GM23338 (cell line): Measurements from ENCODE around the gene A4GNT. TPM values are rescaled to one million over a fixed set of nuclear protein-coding genes. Genes with fewer than 3 reads are reported as not detected.

ENCODE experiments used
- ATAC-seq: fragments of 200-7000 bp; cut with Tn5 transposase; 3 replicates; pipeline ENCODE4 v1.9.1; 2020
- DNase-seq: peaks from one replicate; pipeline ENCODE4 v3.0.0-alpha.2; 2015; ENCODE audit warnings: low spot score
- H2AFZ ChIP-seq: fragments of 200-600 bp; sonication (generic); 2 replicates; pipeline ENCODE4 v1.8.0; 2016; ENCODE audit warnings: antibody characterized with exemption, mild to moderate bottlenecking, moderate library complexity
- H3F3A ChIP-seq: fragments of 200-600 bp; sonication (generic); replicated peaks from 2 replicates; pipeline ENCODE4 v1.8.0; 2017; ENCODE audit warnings: antibody characterized with exemption, mixed run types, low read depth
- H3K27ac ChIP-seq: fragments of 200-600 bp; sonication (generic); 2 replicates; pipeline ENCODE4 v1.6.1; 2016; ENCODE audit warnings: low read depth
- H3K27me3 ChIP-seq: fragments of 200-600 bp; sonication (generic); 2 replicates; pipeline ENCODE4 v1.8.0; 2016; ENCODE audit warnings: mild to moderate bottlenecking, mixed run types, moderate library complexity; ENCODE audit not compliant: insufficient read depth
- H3K36me3 ChIP-seq: fragments of 200-600 bp; sonication (generic); 2 replicates; pipeline ENCODE4 v1.8.0; 2016; ENCODE audit warnings: mild to moderate bottlenecking; ENCODE audit not compliant: insufficient read depth
- H3K4me1 ChIP-seq: fragments of 200-600 bp; sonication (generic); 2 replicates; pipeline ENCODE4 v1.8.0; 2016; ENCODE audit warnings: mild to moderate bottlenecking, moderate library complexity; ENCODE audit not compliant: insufficient read depth
- H3K4me2 ChIP-seq: fragments of 200-600 bp; sonication (generic); 2 replicates; pipeline ENCODE4 v1.7.1; 2017; ENCODE audit warnings: mixed run types
- H3K4me3 ChIP-seq: fragments of 200-600 bp; sonication (generic); 2 replicates; pipeline ENCODE4 v1.6.1; 2016; ENCODE audit warnings: mixed run types
- H3K79me2 ChIP-seq: fragments of 200-600 bp; sonication (generic); replicated peaks from 2 replicates; pipeline ENCODE4 v1.8.0; 2017; ENCODE audit warnings: mild to moderate bottlenecking; ENCODE audit not compliant: insufficient read depth
- H3K9me2 ChIP-seq: fragments of 200-600 bp; sonication (generic); 2 replicates; pipeline ENCODE4 v1.8.0; 2017; ENCODE audit not compliant: insufficient read depth
- H4K20me1 ChIP-seq: fragments of 200-600 bp; sonication (generic); replicated peaks from 2 replicates; pipeline ENCODE4 v1.8.0; 2017; ENCODE audit warnings: mild to moderate bottlenecking; ENCODE audit not compliant: insufficient read depth
- H3K27ac Mint-ChIP-seq: 2 replicates; pipeline ENCODE4 v1.8.0; 2020; ENCODE audit warnings: inconsistent platforms, mild to moderate bottlenecking, moderate library complexity, mixed read lengths
- H3K27me3 Mint-ChIP-seq: 3 replicates; pipeline ENCODE4 v1.8.0; 2022; ENCODE audit warnings: low read depth, mild to moderate bottlenecking, moderate library complexity, mixed read lengths, inconsistent platforms; ENCODE audit not compliant: insufficient read depth, poor library complexity
- H3K36me3 Mint-ChIP-seq: 3 replicates; pipeline ENCODE4 v1.8.0; 2021; ENCODE audit warnings: low read depth, mild to moderate bottlenecking, inconsistent platforms, moderate library complexity, mixed read lengths
- H3K4me1 Mint-ChIP-seq: 3 replicates; pipeline ENCODE4 v1.8.0; 2020; ENCODE audit warnings: mild to moderate bottlenecking, inconsistent platforms, mixed read lengths
- H3K4me3 Mint-ChIP-seq: 3 replicates; pipeline ENCODE4 v1.8.0; 2021; ENCODE audit warnings: moderate library complexity, mild to moderate bottlenecking, inconsistent platforms, mixed read lengths
- H3K9me3 Mint-ChIP-seq: 3 replicates; pipeline ENCODE4 v1.8.0; 2020; ENCODE audit warnings: moderate library complexity, mild to moderate bottlenecking, inconsistent platforms, mixed read lengths
- EZH2 ChIP-seq: fragments of 200-600 bp; sonication (generic); IDR thresholded peaks from one replicate; pipeline ENCODE4 v1.8.0; 2017; ENCODE audit warnings: antibody characterized with exemption, mild to moderate bottlenecking, low read depth; ENCODE audit not compliant: unreplicated experiment
- EZH2phosphoT487 ChIP-seq: fragments of 200-600 bp; sonication (generic); IDR thresholded peaks from one replicate; pipeline ENCODE4 v1.8.1; 2018; ENCODE audit warnings: antibody characterized with exemption; ENCODE audit not compliant: unreplicated experiment
- STAT1 ChIP-seq: IDR thresholded peaks from one replicate; pipeline ENCODE4 v1.6.1; 2016; ENCODE audit warnings: antibody characterized with exemption; ENCODE audit not compliant: unreplicated experiment
- polyA plus RNA-seq: library from polyadenylated mRNA; unstranded; fragments of >200 nt; fragmentation: Nextera tagmentation; extraction: Ambion mirVana; gene quantifications from 2 replicates; pipeline ENCODE4 v1.2.1, GENCODE V29; 2016
- total RNA-seq: library from RNA; depleted of rRNA; stranded (reverse); fragments of >200 nt; shearing (Covaris generic); gene quantifications from 2 replicates; pipeline ENCODE4 v1.2.3, GENCODE V29; 2014
- TF ChIP-seq, protein P1 (sequence below): fragments of 250-450 bp; sonication (Bioruptor Pico); IDR thresholded peaks from 2 replicates; pipeline ENCODE4 v1.5.0; 2020; ENCODE audit warnings: mild to moderate bottlenecking, moderate library complexity
- TF ChIP-seq, protein P2 (sequence below): IDR thresholded peaks from one replicate; pipeline ENCODE4 v1.6.1; 2018; ENCODE audit warnings: antibody characterized with exemption; ENCODE audit not compliant: unreplicated experiment

Gene A4GNT
- total and polyA plus RNA-seq, 2 experiments from 2014 or later: not detected

DNA sequence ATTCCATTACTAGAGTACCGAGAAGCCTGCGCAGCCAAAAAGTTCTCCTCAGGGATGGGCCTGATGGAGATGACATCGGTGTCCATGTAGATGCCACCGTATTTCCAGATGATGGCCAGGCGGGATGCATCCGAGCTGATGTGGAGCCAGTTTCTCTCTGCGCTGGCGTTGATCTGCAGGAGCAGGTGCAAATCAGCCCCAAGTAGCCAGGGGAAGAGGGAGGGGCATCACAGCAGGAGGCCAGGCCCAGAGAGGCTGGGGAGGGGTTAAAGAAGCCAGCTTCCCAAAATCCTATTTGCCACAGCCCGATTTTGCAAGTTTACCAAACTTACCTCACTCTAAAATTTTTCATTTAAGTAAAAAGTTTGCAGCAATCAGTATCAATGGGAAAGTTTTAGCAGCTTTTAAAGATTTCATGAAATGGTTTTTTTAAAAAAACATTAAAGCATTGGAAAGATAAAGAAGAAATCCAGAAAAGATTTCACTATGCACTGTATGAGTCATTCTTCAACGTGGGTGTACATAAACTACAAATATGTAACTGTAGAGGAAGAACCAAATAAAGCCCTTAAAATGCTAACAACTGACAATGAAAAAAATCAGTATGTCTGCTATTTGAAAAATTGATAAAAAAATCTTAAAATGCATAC, 7.4 kb downstream of the A4GNT start (continued):
- TF ChIP-seq STAT1: no peak
- TF ChIP-seq, protein P1, sequence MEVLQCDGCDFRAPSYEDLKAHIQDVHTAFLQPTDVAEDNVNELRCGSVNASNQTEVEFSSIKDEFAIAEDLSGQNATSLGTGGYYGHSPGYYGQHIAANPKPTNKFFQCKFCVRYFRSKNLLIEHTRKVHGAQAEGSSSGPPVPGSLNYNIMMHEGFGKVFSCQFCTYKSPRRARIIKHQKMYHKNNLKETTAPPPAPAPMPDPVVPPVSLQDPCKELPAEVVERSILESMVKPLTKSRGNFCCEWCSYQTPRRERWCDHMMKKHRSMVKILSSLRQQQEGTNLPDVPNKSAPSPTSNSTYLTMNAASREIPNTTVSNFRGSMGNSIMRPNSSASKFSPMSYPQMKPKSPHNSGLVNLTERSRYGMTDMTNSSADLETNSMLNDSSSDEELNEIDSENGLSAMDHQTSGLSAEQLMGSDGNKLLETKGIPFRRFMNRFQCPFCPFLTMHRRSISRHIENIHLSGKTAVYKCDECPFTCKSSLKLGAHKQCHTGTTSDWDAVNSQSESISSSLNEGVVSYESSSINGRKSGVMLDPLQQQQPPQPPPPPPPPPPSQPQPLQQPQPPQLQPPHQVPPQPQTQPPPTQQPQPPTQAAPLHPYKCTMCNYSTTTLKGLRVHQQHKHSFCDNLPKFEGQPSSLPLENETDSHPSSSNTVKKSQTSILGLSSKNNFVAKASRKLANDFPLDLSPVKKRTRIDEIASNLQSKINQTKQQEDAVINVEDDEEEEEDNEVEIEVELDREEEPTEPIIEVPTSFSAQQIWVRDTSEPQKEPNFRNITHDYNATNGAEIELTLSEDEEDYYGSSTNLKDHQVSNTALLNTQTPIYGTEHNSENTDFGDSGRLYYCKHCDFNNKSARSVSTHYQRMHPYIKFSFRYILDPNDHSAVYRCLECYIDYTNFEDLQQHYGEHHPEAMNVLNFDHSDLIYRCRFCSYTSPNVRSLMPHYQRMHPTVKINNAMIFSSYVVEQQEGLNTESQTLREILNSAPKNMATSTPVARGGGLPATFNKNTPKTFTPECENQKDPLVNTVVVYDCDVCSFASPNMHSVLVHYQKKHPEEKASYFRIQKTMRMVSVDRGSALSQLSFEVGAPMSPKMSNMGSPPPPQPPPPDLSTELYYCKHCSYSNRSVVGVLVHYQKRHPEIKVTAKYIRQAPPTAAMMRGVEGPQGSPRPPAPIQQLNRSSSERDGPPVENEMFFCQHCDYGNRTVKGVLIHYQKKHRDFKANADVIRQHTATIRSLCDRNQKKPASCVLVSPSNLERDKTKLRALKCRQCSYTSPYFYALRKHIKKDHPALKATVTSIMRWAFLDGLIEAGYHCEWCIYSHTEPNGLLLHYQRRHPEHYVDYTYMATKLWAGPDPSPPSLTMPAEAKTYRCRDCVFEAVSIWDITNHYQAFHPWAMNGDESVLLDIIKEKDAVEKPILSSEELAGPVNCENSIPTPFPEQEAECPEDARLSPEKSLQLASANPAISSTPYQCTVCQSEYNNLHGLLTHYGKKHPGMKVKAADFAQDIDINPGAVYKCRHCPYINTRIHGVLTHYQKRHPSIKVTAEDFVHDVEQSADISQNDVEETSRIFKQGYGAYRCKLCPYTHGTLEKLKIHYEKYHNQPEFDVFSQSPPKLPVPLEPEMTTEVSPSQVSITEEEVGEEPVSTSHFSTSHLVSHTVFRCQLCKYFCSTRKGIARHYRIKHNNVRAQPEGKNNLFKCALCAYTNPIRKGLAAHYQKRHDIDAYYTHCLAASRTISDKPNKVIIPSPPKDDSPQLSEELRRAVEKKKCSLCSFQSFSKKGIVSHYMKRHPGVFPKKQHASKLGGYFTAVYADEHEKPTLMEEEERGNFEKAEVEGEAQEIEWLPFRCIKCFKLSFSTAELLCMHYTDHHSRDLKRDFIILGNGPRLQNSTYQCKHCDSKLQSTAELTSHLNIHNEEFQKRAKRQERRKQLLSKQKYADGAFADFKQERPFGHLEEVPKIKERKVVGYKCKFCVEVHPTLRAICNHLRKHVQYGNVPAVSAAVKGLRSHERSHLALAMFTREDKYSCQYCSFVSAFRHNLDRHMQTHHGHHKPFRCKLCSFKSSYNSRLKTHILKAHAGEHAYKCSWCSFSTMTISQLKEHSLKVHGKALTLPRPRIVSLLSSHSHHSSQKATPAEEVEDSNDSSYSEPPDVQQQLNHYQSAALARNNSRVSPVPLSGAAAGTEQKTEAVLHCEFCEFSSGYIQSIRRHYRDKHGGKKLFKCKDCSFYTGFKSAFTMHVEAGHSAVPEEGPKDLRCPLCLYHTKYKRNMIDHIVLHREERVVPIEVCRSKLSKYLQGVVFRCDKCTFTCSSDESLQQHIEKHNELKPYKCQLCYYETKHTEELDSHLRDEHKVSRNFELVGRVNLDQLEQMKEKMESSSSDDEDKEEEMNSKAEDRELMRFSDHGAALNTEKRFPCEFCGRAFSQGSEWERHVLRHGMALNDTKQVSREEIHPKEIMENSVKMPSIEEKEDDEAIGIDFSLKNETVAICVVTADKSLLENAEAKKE: no peak

DNA sequence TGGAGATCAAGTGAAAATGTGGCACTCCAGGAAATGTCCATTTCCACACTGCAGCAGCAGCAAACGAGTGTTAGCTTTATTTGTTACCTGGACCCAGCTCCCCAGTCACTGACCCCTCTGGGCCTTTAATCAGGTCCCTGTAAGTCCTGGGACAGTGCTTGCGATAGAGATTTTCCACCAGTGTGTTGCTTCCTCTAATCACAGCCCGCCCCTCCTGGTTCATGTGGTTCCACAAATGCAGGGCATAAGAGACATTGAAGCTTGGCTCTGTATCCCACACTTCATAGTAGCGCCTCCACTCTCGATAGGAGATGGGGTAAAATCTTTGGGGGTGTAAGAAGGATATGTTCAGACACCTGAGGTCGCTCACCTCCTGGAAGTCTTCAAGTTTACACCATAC, 8.0 kb downstream of the A4GNT start:
- Histone ChIP-seq H3K9me2 (no peaks in the 10 kb centered on the region), H3K4me1 (no peaks in the 10 kb centered on the region), H3K79me2 (no peaks in the 10 kb centered on the region), H3K4me3 (no peak overlapping the region), H3K27me3 (no peaks in the 10 kb centered on the region), H3F3A (no peaks in the 10 kb centered on the region), H3K4me2 (no peak overlapping the region), H3K36me3 (peaks cover 3% of the 10 kb centered on the region; the same call in 1 of the 2 replicates), H4K20me1 (no peaks in the 10 kb centered on the region), H3K27ac (no peak overlapping the region), H2AFZ (no peak overlapping the region)
- ATAC-seq (no peak), DNase-seq (no peak)
- Mint-ChIP-seq H3K27ac (no peak overlapping the region), H3K4me1 (no peaks in the 10 kb centered on the region), H3K4me3 (no peak overlapping the region), H3K36me3 (peaks cover 4% of the 10 kb centered on the region), H3K9me3 (peaks cover 10% of the 10 kb centered on the region), H3K27me3 (peaks cover 6% of the 10 kb centered on the region)
- TF ChIP-seq EZH2phosphoT487 (no peak), EZH2 (no peak)
- TF ChIP-seq, protein P1: no peak
- TF ChIP-seq, protein P2, sequence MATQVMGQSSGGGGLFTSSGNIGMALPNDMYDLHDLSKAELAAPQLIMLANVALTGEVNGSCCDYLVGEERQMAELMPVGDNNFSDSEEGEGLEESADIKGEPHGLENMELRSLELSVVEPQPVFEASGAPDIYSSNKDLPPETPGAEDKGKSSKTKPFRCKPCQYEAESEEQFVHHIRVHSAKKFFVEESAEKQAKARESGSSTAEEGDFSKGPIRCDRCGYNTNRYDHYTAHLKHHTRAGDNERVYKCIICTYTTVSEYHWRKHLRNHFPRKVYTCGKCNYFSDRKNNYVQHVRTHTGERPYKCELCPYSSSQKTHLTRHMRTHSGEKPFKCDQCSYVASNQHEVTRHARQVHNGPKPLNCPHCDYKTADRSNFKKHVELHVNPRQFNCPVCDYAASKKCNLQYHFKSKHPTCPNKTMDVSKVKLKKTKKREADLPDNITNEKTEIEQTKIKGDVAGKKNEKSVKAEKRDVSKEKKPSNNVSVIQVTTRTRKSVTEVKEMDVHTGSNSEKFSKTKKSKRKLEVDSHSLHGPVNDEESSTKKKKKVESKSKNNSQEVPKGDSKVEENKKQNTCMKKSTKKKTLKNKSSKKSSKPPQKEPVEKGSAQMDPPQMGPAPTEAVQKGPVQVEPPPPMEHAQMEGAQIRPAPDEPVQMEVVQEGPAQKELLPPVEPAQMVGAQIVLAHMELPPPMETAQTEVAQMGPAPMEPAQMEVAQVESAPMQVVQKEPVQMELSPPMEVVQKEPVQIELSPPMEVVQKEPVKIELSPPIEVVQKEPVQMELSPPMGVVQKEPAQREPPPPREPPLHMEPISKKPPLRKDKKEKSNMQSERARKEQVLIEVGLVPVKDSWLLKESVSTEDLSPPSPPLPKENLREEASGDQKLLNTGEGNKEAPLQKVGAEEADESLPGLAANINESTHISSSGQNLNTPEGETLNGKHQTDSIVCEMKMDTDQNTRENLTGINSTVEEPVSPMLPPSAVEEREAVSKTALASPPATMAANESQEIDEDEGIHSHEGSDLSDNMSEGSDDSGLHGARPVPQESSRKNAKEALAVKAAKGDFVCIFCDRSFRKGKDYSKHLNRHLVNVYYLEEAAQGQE: no peak
